Kasumi-1 (cell line): ENCODE data around the gene ANKRD7.

ENCODE experiments used
- DNase-seq, 2 experiments: peaks; one replicate each; lab custom pipeline; 2025; lab: John Stamatoyannopoulos, UW

Gene ANKRD7

DNA sequence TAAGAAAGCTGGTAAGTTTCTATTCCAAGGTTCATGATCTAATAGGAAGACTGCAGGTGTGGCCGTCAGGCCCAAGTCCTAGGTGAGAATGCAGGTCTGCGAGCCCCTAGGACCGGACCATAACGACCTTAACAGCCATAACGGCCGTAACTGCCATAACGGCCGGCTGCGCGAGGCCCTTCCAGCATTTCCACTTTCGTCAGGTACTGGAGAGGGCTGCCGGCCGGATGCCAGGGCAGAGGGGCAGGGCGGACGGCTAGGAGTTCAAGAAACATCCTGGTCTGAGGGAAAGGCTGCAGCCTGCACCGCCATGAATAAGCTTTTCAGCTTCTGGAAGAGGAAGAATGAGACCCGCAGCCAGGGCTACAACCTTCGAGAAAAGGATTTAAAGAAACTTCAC lies at the start of gene ANKRD7:
TSS of gene ANKRD7 (plus strand) at position 184 of the 400 bp plus-strand sequence. CDS start at position 311, 127 bp downstream.
- DNase-seq, result no peak

GRCh38 chr7:118175740-118176139 lies 48.8 kb upstream of the ANKRD7 start:
- DNase-seq, result no peak

GRCh38 chr7:118179191-118179590 lies 45.3 kb upstream of the ANKRD7 start:
- no peak for DNase-seq

GRCh38 chr7:118182593-118183427 lies 41.7 kb upstream of the ANKRD7 start:
- DNase-seq, result peak in 1 of 2 experiments; percentile 33

GRCh38 chr7:118183428-118183785 lies 41.1 kb upstream of the ANKRD7 start:
- no peak for DNase-seq

GRCh38 chr7:118183786-118184564 lies 40.5 kb upstream of the ANKRD7 start, which contains the start of gene LSM8:
LSM8 (plus strand) TSS chr7:118184164; CDS start chr7:118184224, 60 bp downstream.
- DNase-seq, result peak; percentile 97 to 98

DNA sequence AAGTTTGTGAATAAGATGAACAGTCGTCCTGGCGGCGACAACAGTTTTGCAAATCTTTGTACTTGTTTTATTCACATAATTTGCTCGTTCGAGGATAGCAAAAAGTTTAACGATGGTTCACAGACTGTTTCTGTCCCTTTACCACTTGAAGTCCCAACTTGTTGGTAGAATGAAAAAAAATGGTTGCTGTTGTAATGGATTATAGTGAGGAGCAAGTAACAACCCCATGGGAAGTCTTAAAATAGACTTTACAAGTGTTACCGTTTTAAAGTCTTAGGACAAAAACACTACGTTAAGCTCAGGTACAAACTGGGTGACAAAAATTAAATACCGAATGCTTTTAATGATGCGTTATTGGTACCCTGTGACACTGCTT lies 40.0 kb upstream of the ANKRD7 start:
- DNase-seq, result peak in 1 of 2 experiments; percentile 17

GRCh38 chr7:118185163-118185860 lies 39.2 kb upstream of the ANKRD7 start:
- no peak for DNase-seq

DNA sequence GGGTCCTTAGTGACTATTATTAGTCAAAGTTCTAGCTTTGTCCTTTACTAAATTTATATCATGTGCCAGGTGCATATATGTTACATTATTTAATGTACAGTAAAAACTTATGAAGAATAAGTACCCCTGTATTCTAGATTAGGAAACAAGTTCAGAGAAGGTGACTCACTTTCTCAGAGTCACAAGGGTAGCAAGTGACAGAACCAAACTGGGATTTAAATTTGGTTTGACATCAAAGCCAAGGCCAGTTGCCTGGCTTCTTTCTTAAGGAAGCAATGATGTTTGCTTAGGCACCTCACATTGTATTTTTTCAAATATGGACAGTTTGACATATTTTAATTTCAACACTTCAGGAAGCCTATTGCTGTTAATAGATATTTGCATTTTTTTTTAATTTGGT lies 38.0 kb upstream of the ANKRD7 start:
- DNase-seq, result no peak

DNA sequence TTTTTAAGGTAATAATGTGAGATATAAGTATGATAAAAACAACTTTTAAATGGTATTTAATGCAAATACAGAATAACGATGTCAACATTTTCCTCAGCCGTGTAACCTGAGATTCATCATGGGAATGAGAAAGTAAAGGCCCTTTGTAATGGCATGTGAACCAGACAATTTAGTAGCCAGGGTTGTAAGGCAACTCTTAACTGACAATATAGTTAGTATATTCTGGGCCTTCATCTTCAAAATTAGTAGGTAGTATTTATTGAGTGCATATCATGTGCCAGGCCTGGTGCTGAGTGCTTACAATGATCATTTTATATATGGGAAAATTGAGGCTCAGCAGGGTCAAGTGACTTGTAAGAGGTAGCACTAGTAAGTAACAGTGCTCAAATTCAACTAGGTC lies 29.9 kb upstream of the ANKRD7 start:
- DNase-seq, result no peak

GRCh38 chr7:118195837-118196474 lies 28.5 kb upstream of the ANKRD7 start:
- DNase-seq, result peak; percentile 59 to 71

GRCh38 chr7:118202061-118202460 lies 22.4 kb upstream of the ANKRD7 start:
- no peak for DNase-seq

- no peak for DNase-seq
These were observed 10.3 kb upstream of the ANKRD7 start for GRCh38 chr7:118214051-118214832.

DNA sequence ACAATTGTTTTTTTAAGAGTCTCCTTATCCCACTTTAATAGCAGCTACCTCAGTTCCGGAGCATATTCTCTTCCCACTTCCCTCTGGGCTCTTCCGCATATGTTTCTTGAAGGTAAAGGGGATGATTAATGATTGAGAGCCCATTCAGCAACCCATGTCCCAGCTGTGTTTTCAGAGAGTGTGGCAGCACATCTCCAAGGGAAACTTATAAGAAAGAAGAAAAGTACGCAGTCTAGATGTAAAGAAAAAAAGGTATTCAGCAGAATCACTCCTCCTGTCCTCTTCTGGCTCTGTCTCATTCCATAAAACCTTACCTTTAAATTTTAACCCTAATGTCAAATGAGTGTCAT lies 9.7 kb upstream of the ANKRD7 start:
- DNase-seq, result no peak

GRCh38 chr7:118217210-118217619 lies 7.3 kb upstream of the ANKRD7 start:
- no peak for DNase-seq

- no peak for DNase-seq
These were observed 5.9 kb upstream of the ANKRD7 start for GRCh38 chr7:118218413-118219156.

- no peak for DNase-seq
These were observed 5.4 kb upstream of the ANKRD7 start for GRCh38 chr7:118219157-118219512.

- no peak for DNase-seq
These were observed 3.9 kb upstream of the ANKRD7 start for GRCh38 chr7:118220583-118220982.

GRCh38 chr7:118222591-118222990 lies 1.9 kb upstream of the ANKRD7 start:
- DNase-seq, result no peak

GRCh38 chr7:118232837-118233236 lies 8.3 kb downstream of the ANKRD7 start:
- DNase-seq, result no peak

- no peak for DNase-seq
These were observed 9.3 kb downstream of the ANKRD7 start for GRCh38 chr7:118233799-118234198.
